Testis (tissue), 3 donors: ENCODE results near the gene RERE. TPM values are rescaled to one million over a fixed set of nuclear protein-coding genes. Genes with fewer than 3 reads are reported as not detected.
A peak's percentile ranks its signal among the peaks of the same experiment; 100 is the strongest.

Experiments
- DNase-seq: peaks from one replicate; pipeline ENCODE4 v3.0.0-alpha.2; 2019
- H3K27ac ChIP-seq, 2 donors: fragments of 200-600 bp; sonication (generic); one replicate each; pipeline ENCODE4 v1.5.1; 2019
- H3K27me3 ChIP-seq: fragments of 200-600 bp; sonication (generic); one replicate; pipeline ENCODE4 v1.5.1; 2019
- H3K36me3 ChIP-seq: fragments of 200-600 bp; sonication (generic); one replicate; pipeline ENCODE4 v1.5.1; 2017; ENCODE audit warnings: low read depth; ENCODE audit errors: missing control alignments
- H3K4me1 ChIP-seq: fragments of 200-600 bp; sonication (generic); one replicate; pipeline ENCODE4 v1.5.1; 2019
- H3K4me3 ChIP-seq, 2 donors: fragments of 200-600 bp; sonication (generic); one replicate each; pipeline ENCODE4 v1.5.1; 2017 to 2019
- H3K9me3 ChIP-seq: fragments of 200-600 bp; sonication (generic); one replicate; pipeline ENCODE4 v1.5.1; 2017
- CTCF ChIP-seq, 3 experiments: fragments of 450-650 bp in 2 of 3; fragments of 200-600 bp in 1 of 3; sonication (generic) in 1 of 3; IDR thresholded peaks; one replicate each; pipeline ENCODE4 v1.5.1; 2016 to 2019; ENCODE audit warnings: antibody characterized with exemption in 3 of 3, mild to moderate bottlenecking in 2 of 3, moderate library complexity in 1 of 3
- POLR2A ChIP-seq: fragments of 450-650 bp; IDR thresholded peaks from one replicate; pipeline ENCODE4 v1.6.1; 2017; ENCODE audit warnings: antibody characterized with exemption, mild to moderate bottlenecking, moderate library complexity
- WGBS, 2 donors: methylation state at CpG; one replicate each; pipeline ENCODE4 v1.1.5; 2018; 5-methylcytosine and 5-hydroxymethylcytosine counted together
- intact Hi-C: fragments of 100-400 bp; cut with DNase I; formaldehyde crosslinking; loops from one replicate; pipeline ENCODE4 v1.15.1; 2023; ENCODE audit warnings: low total_unique reads
- polyA plus RNA-seq: library from polyadenylated mRNA; stranded (reverse); fragments of 350-450 nt; fragmentation: Illumina TruSeq; extraction: RNeasy Lipid Tissue Mini Kit (QIAGEN cat#74804); gene quantifications from one replicate; pipeline ENCODE4 v1.2.3, GENCODE V29; 2014; ENCODE audit warnings: low read depth, low replicate concordance; ENCODE audit not compliant: insufficient read depth
- total RNA-seq, 2 donors: library from RNA; depleted of rRNA; stranded (reverse); fragments of >200 nt; gene quantifications; one replicate each; pipeline ENCODE4 v1.2.3, GENCODE V29; 2016

The RERE gene
- total and polyA plus RNA-seq, 3 donors from 2014 or later: 90.8 to 229 (median 203) TPM

- no peak overlapping the region for H3K27ac ChIP-seq
- H3K4me1 ChIP-seq: no peaks in the 10 kb centered on the region
- no peaks in the 10 kb centered on the region for H3K27me3 ChIP-seq
- 86 to 90% methylated on average over 2 of the region's 2 CpGs for WGBS, 2 donors
- no peak overlapping the region for H3K4me3 ChIP-seq
- DNase-seq: peak; percentile 34
- H3K9me3 ChIP-seq: no peaks in the 10 kb centered on the region
- H3K36me3 ChIP-seq: no peaks in the 10 kb centered on the region
- intact Hi-C loops: no loop called here
- TF ChIP-seq POLR2A (no peak), CTCF (IDR thresholded peaks at IDR 0.05) (peak in 1 of 3 experiments; percentile 8)
Observed at GRCh38 chr1:8554956-8555534, 262.4 kb downstream of the RERE start.

- Histone ChIP-seq H3K36me3 (no peaks in the 10 kb centered on the region), H3K4me1 (no peaks in the 10 kb centered on the region), H3K27me3 (no peaks in the 10 kb centered on the region), H3K4me3 (no peak overlapping the region), H3K27ac (no peak overlapping the region), H3K9me3 (no peaks in the 10 kb centered on the region)
- intact Hi-C loops: no loop called here
- TF ChIP-seq CTCF (IDR thresholded peaks at IDR 0.05) (no peak), POLR2A (no peak)
- WGBS, 2 donors: 90 to 93% methylated on average over 16 to 21 of the region's 21 CpGs
- no peak for DNase-seq
Observed at GRCh38 chr1:8552820-8553397, 264.5 kb downstream of the RERE start.

- no peaks in the 10 kb centered on the region for H3K36me3 ChIP-seq
- intact Hi-C loops: no loop called here
- H3K27ac ChIP-seq: no peak overlapping the region
- H3K4me3 ChIP-seq: no peak overlapping the region
- TF ChIP-seq POLR2A (no peak), CTCF (IDR thresholded peaks at IDR 0.05) (no peak)
- no peak for DNase-seq
- 60 to 61% methylated on average over 6 of the region's 6 CpGs for WGBS, 2 donors
- H3K9me3 ChIP-seq: no peaks in the 10 kb centered on the region
- H3K4me1 ChIP-seq: no peaks in the 10 kb centered on the region
- no peaks in the 10 kb centered on the region for H3K27me3 ChIP-seq
Observed at GRCh38 chr1:8551613-8552489, 265.6 kb downstream of the RERE start.

- no peak for TF ChIP-seq POLR2A
- no peaks in the 10 kb centered on the region for H3K9me3 ChIP-seq
- H3K27me3 ChIP-seq: no peaks in the 10 kb centered on the region
- H3K4me1 ChIP-seq: no peaks in the 10 kb centered on the region
- no peaks in the 10 kb centered on the region for H3K36me3 ChIP-seq
- intact Hi-C loops: no loop called here
- 65 to 75% methylated on average over 3 of the region's 3 CpGs for WGBS, 2 donors
- no peak for DNase-seq
- H3K27ac ChIP-seq: no peak overlapping the region
- H3K4me3 ChIP-seq: no peak overlapping the region
Observed at GRCh38 chr1:8551057-8551456, 266.4 kb downstream of the RERE start.

- Histone ChIP-seq H3K9me3 (no peaks in the 10 kb centered on the region), H3K4me3 (no peak overlapping the region), H3K36me3 (no peaks in the 10 kb centered on the region), H3K4me1 (no peaks in the 10 kb centered on the region), H3K27me3 (no peaks in the 10 kb centered on the region), H3K27ac (no peak overlapping the region)
- intact Hi-C loops: no loop called here
- DNase-seq: no peak
- TF ChIP-seq CTCF (IDR thresholded peaks at IDR 0.05) (no peak), POLR2A (no peak)
- WGBS, 2 donors: 68 to 85% methylated on average over 4 of the region's 4 CpGs
Observed at GRCh38 chr1:8547791-8548190, 269.6 kb downstream of the RERE start.
